Vagina (tissue), 2 donors: ENCODE data around the gene SLC25A23. TPM values are rescaled to one million over a fixed set of nuclear protein-coding genes. Genes with fewer than 3 reads are reported as not detected.
"Not testable (repeated sequence)": the region's sequence is repeated elsewhere in the genome, so short reads cannot be mapped to it uniquely, and the experiment has no call there.

Experiments used
- DNase-seq, 2 donors: peaks; one replicate each; pipeline ENCODE4 v3.0.0-alpha.2; 2017; ENCODE audit errors: extremely low spot score in 2 of 2
- H3K27ac ChIP-seq: fragments of 200-600 bp; sonication (generic); one replicate; pipeline ENCODE4 v1.5.1; 2019
- H3K27me3 ChIP-seq: fragments of 200-600 bp; sonication (generic); one replicate; pipeline ENCODE4 v1.5.1; 2019
- H3K36me3 ChIP-seq, 2 donors: fragments of 200-600 bp; sonication (generic); one replicate each; pipeline ENCODE4 v1.5.1; 2017 to 2019
- H3K4me1 ChIP-seq: fragments of 200-600 bp; sonication (generic); one replicate; pipeline ENCODE4 v1.5.1; 2019
- H3K4me3 ChIP-seq, 2 donors: fragments of 200-600 bp; sonication (generic); 1 replicate in 1 of 2; 2 replicates in 1 of 2; pipeline ENCODE4 v1.5.1; 2016 to 2019
- H3K9me3 ChIP-seq: fragments of 200-600 bp; sonication (generic); one replicate; pipeline ENCODE4 v1.5.1; 2019
- POLR2A ChIP-seq, 2 donors: fragments of 450-650 bp; IDR thresholded peaks; one replicate each; pipeline ENCODE4 v1.6.1; 2017; ENCODE audit warnings: antibody characterized with exemption in 2 of 2, mild to moderate bottlenecking in 2 of 2, moderate library complexity in 2 of 2
- POLR2AphosphoS5 ChIP-seq, 2 donors: sonication (generic); formaldehyde crosslinking; IDR thresholded peaks; one replicate each; pipeline ENCODE4 v1.9.0; 2017; ENCODE audit warnings: antibody characterized with exemption in 2 of 2, mild to moderate bottlenecking in 2 of 2, low read depth in 1 of 2; ENCODE audit not compliant: insufficient read depth in 1 of 2
- intact Hi-C: fragments of 100-400 bp; cut with DNase I; formaldehyde crosslinking; loops from one replicate; pipeline ENCODE4 v1.15.1; 2023
- total RNA-seq: library from RNA; depleted of rRNA; stranded (reverse); fragments of >200 nt; gene quantifications from one replicate; pipeline ENCODE4 v1.2.3, GENCODE V29; 2016
- TF ChIP-seq, protein P1 (sequence below), 3 experiments: fragments of 450-650 bp in 2 of 3; fragments of 200-600 bp in 1 of 3; sonication (generic) in 1 of 3; IDR thresholded peaks; one replicate each; pipeline ENCODE4 v1.5.1; 2017 to 2019; ENCODE audit warnings: antibody characterized with exemption in 3 of 3, mild to moderate bottlenecking in 2 of 3, moderate library complexity in 2 of 3

The SLC25A23 gene
- total RNA-seq, 1 donor from 2014 or later = 27.5 TPM

DNA sequence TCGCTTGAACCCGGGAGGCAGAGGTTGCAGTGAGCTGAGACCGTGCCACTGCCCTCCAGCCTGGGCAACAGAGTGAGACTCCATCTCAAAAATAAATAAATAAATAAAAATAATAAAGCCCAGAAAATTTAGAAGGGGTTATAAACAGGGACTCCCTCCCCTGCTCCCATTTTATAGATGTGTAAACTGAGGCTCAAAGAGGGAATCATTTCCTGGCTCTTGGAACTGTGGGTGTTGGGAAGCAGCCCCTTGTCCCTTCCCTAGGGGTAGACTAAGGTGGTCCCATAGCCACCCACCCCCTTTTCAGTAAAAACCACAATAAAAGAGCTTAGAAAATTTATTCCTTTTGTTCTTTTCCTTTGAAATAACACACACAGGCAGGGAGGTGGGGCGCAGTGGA lies 19.8 kb downstream of the SLC25A23 start:
- intact Hi-C loops = no loop called here
- H3K4me1 ChIP-seq = no peaks in the 10 kb centered on the region
- H3K27ac ChIP-seq = no peak overlapping the region
- H3K36me3 ChIP-seq = no peaks in the 10 kb centered on the region
- no peaks in the 10 kb centered on the region for H3K9me3 ChIP-seq
- no peak overlapping the region for H3K4me3 ChIP-seq
- no peaks in the 10 kb centered on the region for H3K27me3 ChIP-seq
- no peak for DNase-seq
- TF ChIP-seq POLR2AphosphoS5 (IDR thresholded peaks at IDR 0.05; ENCODE audit: insufficient read depth in 1 of 2, low read depth in 1 of 2) (no peak), POLR2A (IDR thresholded peaks at IDR 0.05) (no peak)
- TF ChIP-seq, protein P1, sequence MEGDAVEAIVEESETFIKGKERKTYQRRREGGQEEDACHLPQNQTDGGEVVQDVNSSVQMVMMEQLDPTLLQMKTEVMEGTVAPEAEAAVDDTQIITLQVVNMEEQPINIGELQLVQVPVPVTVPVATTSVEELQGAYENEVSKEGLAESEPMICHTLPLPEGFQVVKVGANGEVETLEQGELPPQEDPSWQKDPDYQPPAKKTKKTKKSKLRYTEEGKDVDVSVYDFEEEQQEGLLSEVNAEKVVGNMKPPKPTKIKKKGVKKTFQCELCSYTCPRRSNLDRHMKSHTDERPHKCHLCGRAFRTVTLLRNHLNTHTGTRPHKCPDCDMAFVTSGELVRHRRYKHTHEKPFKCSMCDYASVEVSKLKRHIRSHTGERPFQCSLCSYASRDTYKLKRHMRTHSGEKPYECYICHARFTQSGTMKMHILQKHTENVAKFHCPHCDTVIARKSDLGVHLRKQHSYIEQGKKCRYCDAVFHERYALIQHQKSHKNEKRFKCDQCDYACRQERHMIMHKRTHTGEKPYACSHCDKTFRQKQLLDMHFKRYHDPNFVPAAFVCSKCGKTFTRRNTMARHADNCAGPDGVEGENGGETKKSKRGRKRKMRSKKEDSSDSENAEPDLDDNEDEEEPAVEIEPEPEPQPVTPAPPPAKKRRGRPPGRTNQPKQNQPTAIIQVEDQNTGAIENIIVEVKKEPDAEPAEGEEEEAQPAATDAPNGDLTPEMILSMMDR (IDR thresholded peaks at IDR 0.05) = no peak

DNA sequence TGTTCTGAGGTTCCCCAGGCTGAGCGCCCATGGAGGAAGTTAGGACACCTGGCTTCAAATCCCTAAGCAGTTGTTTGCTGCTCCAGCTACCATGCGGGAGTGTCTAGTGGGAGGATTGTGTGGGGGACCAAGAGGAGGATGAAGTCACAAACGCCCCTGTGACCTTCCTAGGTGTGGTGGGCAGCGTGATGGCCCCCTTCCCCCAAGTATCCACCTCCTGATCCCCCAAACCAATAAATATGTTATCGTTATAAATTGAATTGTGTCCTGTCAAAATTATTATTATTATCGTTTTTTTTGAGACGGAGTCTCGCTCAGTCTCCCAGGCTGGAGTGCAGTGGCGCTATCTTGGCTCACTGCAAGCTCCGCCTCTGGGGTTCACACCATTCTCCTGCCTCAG lies 25.9 kb downstream of the SLC25A23 start, which contains the start of gene SLC25A41:
Gene SLC25A41 (minus strand): TSS at position 101 of the 400 bp plus-strand sequence. CDS start 70 bp downstream, at position 31.
- H3K27ac ChIP-seq = no peak within 1 kb of the TSS
- no peaks in the 10 kb centered on the region for H3K4me1 ChIP-seq
- H3K36me3 ChIP-seq = no peaks in the 10 kb centered on the region
- no peaks in the 10 kb centered on the region for H3K27me3 ChIP-seq
- intact Hi-C loops = no loop called here
- H3K9me3 ChIP-seq = no peaks in the 10 kb centered on the region
- no peak within 1 kb of the TSS for H3K4me3 ChIP-seq
- DNase-seq = no peak
- TF ChIP-seq, protein P1 (IDR thresholded peaks at IDR 0.05) = no peak

DNA sequence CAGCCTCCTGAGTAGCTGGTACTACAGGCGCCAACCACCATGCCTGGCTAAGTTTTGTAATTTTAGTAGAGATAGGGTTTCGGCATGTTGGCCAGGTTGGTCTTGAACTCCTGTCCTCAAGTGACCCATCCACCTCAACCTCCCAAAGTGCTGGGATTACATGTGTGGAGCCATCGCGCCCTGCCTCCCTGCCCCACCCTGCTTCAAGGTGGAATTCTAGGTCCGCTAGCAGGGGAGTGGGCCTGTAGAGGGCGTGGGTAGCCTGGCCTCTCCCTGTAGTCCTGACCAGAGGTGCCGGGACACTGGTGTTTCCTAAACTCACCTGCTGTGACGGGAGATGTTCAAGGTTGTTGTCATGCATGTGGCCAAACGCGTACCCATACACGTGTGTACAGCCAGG lies 26.4 kb downstream of the SLC25A23 start:
- TF ChIP-seq POLR2AphosphoS5 (IDR thresholded peaks at IDR 0.05; ENCODE audit: insufficient read depth in 1 of 2, low read depth in 1 of 2) (no peak), POLR2A (IDR thresholded peaks at IDR 0.05) (no peak)
- TF ChIP-seq, protein P1 (IDR thresholded peaks at IDR 0.05) = no peak
- intact Hi-C loops = no loop called here

DNA sequence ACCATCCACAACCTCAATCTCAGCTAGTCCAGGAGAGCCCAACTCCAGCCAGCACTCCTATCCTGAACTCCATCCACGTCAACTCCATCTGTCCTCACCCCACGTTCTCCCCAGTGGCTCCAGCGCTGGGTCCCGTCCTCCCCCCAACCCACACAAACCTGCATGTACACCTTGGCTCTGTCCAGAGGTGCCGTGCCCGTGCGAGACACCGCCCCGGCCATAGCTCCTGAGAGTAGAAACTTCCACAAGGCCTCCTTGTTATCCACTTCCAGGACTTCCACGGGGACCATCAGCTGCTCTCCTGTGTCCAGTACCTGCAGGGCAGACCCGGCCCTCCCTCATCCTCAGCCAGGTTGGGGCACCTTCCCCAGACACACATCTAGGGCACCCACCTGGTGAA lies 27.7 kb downstream of the SLC25A23 start:
- H3K27ac ChIP-seq = no peak overlapping the region
- H3K36me3 ChIP-seq = no peaks in the 10 kb centered on the region
- H3K4me1 ChIP-seq = no peaks in the 10 kb centered on the region
- intact Hi-C loops = no loop called here
- H3K9me3 ChIP-seq = no peaks in the 10 kb centered on the region
- no peaks in the 10 kb centered on the region for H3K27me3 ChIP-seq
- no peak overlapping the region for H3K4me3 ChIP-seq
- DNase-seq = no peak
- TF ChIP-seq POLR2AphosphoS5 (IDR thresholded peaks at IDR 0.05; ENCODE audit: insufficient read depth in 1 of 2, low read depth in 1 of 2) (no peak), POLR2A (IDR thresholded peaks at IDR 0.05) (no peak)
- TF ChIP-seq, protein P1 (IDR thresholded peaks at IDR 0.05) = no peak

More for the DNA sequence above, 26.4 kb downstream of the SLC25A23 start:
- Histone ChIP-seq H3K9me3 (no peaks in the 10 kb centered on the region), H3K27ac (no peak overlapping the region), H3K36me3 (no peaks in the 10 kb centered on the region), H3K27me3 (no peaks in the 10 kb centered on the region), H3K4me3 (no peak overlapping the region), H3K4me1 (no peaks in the 10 kb centered on the region)
- DNase-seq = no peak

DNA sequence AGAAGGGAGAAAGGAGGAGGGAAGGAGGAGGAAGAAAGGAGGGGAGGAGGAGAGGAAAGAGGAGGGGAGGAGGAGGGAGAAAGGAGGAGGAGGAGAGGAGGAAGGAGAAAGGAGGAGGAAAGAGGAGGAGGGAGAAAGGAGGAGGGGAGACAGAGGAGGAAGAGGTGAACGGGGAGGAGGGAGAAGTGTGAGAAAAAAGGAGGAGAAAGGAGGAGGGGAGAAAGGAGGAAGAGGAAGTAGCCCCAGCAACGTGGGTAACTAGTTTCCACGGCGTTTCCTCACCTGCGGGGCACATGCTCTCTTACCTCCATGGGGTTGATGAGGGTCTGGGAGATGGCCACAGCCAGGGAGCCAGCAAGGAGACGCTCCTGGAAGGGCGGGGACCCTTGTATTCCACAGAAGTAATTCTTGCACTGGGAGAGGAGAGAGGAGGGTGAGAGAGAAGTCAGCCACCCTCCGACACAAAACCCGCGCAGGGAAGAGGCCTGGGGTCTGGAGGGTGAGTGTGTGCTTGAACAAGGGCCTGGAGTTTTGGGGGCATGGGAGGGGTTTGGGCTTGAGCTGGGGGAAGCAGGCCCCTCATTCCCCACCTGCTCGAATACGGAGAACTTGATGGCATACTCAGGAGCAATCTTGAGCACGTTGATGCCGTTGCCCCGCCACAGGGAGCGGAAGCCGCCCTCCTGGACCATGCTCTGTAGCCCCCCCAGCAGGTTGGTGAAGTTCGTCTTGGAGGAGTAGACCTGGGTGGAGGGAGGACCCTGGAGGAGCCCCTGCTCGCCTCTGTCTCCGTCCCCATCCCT lies 30.0 kb downstream of the SLC25A23 start:
- Histone ChIP-seq H3K27ac (no peak overlapping the region), H3K4me1 (peaks cover 6% of the 10 kb centered on the region), H3K4me3 (no peak overlapping the region), H3K9me3 (no peaks in the 10 kb centered on the region), H3K27me3 (no peaks in the 10 kb centered on the region), H3K36me3 (no peaks in the 10 kb centered on the region)
- no peak for TF ChIP-seq POLR2AphosphoS5 (IDR thresholded peaks at IDR 0.05; ENCODE audit: insufficient read depth in 1 of 2, low read depth in 1 of 2)
- TF ChIP-seq, protein P1 (IDR thresholded peaks at IDR 0.05) = no peak
- TF ChIP-seq POLR2A (IDR thresholded peaks at IDR 0.05) = no peak
- no peak for DNase-seq
- intact Hi-C loops = no loop called here

DNA sequence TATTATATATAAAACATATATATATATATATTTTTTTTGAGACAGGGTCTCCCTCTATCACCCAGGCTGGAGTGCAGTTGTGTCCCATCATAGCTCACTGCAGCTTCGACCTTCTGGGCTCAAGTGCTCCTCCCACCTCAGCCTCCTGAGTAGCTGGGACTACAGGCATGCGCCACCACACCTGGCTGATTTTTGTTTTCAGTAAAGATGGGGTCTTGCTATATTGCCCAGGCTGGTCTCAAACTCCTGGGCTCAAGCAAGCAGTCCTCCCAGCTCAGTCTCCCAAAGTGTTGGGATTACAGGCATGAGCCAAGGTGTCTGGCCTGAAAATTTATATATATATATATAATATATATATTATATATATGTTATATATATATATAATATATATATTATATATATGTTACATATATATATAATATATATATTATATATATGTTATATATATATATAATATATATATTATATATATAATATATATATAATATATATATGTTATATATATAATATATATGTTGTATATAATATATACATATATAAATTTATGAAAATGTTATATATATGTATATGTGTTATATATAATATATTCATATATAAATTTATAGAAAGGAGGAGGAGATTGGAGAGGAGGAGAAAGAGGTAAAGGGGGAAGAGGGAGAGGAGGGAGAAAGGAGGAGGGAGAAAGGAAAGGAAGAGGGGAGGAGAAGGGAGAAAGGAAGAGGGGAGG lies 30.7 kb downstream of the SLC25A23 start:
- H3K9me3 ChIP-seq, H3K4me1 ChIP-seq, H3K27ac ChIP-seq, H3K36me3 ChIP-seq, H3K4me3 ChIP-seq, H3K27me3 ChIP-seq, DNase-seq, intact Hi-C loops: not testable (repeated sequence)
